Measurements from ENCODE around the gene ANKRD52.

ANKRD52 gene

DNA sequence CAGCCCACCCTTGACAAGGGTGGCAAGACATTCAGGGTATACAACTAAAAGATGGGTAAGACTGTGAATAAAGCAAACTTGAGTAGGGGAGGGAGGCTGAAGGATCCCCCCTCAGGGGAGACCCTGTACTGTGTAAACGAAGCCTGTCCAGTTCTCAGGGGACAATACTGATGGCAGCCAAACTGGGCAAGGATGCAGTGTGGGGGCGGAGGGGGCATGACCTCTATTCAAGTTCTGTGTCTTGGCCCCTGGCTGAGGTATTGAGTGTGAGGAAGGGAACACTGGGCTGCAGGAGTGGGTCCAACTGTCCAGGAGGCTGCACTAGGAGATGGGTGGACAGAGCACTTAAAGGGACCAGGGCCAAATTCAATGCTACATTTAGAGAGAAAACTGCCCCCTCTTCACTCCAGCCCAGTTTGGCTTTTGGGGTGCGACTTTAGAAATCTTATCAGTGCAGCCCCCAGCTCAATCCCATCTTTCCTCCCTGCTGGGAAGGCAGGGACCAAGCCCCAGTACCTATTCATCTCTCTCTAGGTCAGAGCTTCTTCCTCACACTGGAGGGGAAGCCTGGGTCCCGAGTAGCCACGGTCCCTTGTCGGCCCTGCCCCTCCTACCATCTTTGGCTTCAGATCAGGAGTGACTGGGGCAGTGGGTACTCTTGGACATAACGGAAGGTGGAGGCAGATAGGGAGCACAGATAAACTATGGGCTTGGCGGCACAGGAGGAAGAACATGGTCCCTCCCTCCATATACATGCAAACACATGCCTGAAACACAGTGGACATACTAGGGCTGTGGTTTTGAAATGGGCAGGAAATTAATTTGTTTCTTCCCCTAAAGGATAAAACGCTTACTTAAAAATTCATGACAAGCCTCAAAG is 16.5 kb downstream of the ANKRD52 start:
- DNase-seq (ENCODE audit: low spot score), result no peak

DNA sequence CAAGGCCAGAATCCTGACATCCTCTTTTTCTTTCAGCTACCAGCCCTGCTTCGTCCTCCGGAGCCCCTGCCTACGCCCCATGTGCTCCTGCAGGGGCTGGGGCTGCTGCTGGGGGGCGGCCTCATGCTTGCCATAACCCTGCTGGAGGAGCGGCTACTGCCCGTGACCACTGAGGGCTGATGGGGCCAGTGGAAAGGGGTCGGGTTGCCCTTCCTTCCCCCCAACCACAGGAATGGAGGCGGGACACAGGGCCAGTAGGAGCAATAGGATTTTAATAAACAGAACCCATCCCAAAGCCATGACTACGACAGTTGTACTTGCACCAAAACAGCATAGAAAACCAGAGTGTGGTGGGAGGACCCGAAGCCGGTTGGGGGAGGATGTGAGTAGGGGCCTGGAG is 20.6 kb downstream of the ANKRD52 start:
- no peak for DNase-seq (ENCODE audit: low spot score)

DNA sequence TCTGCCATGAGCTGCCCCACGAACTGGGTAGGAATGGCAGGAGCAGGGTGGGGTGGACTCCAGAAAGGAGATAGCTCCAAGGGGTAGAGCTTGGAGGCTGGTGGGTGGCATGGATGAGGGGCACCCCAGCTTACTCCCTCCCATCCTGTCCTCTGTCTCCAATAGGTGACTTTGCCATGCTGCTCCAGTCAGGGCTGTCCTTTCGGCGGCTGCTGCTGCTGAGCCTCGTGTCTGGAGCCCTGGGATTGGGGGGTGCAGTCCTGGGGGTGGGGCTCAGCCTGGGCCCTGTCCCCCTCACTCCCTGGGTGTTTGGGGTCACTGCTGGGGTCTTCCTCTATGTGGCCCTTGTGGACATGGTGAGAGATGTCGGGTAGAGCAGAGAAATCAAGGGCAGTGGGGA is 21.2 kb downstream of the ANKRD52 start:
- no peak for DNase-seq (ENCODE audit: low spot score)

DNA sequence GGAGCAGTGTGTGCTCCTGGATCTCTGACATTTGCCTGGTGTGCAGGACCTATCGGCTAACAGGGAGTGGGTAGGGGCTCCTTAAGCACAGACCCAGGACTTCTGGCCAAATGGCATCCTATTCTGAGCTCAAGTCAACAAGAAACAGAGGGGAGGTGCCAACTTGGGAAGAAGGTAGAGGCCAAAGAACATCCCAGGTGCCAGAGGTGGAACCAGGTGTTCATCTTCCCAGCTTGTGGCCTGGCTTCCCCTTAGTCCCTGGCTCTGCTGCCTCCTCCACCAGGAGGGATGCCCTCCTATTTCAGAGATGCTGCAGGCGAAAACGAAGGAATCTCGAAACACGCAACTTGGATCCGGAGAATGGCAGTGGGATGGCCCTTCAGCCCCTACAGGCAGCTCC is 22.1 kb downstream of the ANKRD52 start:
- DNase-seq (ENCODE audit: low spot score), result no peak

DNA sequence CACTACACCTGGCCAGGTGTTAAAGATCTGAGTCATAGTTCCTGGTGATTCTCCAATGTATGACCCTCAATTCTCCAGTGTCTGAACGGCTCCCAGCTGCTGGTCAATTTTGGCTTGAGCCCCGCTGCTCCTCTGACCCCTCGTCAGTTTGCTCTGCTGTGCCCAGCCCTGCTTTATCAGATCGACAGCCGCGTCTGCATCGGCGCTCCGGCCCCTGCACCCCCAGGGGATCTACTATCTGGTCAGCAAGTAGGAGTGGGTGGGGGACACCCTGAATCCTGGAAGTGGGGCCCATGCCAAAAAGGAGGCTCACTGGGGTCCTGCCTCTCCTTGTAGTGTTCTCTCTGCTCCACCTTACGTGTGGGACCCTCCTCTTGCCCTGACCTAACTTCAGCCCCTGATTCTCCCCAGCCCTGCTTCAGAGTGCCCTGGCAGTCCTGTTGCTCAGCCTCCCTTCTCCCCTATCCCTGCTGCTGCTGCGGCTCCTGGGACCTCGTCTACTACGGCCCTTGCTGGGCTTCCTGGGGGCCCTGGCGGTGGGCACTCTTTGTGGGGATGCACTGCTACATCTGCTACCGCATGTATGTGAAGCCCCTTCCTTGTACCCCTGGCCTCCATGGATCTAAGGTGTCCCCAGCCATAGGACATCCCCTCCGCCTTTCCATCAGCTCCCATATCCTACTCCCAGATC is 23.3 kb downstream of the ANKRD52 start:
- DNase-seq (ENCODE audit: low spot score), result no peak

DNA sequence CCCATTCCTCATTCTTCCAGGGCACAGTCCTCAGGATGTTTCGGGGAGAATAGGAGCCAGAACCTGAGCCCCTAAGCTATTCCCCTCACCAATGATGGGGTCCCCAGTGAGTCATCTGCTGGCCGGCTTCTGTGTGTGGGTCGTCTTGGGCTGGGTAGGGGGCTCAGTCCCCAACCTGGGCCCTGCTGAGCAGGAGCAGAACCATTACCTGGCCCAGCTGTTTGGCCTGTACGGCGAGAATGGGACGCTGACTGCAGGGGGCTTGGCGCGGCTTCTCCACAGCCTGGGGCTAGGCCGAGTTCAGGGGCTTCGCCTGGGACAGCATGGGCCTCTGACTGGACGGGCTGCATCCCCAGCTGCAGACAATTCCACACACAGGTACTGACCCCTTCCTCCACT is 27.0 kb downstream of the ANKRD52 start:
- DNase-seq (ENCODE audit: low spot score), result no peak

DNA sequence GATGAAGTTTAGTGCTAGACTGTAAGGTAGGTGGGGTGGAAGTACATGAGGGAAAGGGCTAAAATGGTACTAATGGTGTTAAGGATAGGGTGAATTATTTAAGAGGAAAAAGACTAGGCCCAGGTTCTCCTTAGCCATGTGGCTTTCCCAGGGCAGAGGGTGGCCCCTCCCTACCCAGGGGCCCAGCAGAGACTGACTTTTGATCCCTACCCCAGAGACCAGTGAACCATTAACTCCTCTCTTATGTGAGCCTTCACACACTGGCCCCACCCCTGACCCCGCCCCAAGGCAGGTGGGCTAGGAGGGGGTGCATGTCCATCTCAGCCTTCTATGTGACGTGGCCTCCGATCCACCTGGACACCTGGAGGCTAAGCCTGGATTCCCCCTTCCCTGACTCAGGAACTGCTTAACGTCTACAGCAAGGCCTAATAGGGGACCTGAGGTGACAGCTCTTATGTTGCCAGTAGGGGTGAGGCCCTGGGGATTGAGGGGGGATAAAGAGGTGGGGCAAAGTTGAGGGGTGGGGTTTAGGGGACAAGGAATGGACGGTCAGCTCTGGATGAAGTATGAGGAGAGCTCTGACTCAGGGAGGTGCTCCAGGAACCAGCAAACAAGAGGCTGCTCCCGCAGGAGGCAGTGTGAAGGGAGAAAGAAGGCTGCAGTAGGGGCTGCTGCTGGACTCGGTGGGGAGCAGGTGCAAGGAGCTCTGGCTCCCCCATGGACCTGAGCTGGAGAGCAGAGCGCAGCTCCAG is 27.6 kb downstream of the ANKRD52 start:
- DNase-seq (ENCODE audit: low spot score), result no peak

DNA sequence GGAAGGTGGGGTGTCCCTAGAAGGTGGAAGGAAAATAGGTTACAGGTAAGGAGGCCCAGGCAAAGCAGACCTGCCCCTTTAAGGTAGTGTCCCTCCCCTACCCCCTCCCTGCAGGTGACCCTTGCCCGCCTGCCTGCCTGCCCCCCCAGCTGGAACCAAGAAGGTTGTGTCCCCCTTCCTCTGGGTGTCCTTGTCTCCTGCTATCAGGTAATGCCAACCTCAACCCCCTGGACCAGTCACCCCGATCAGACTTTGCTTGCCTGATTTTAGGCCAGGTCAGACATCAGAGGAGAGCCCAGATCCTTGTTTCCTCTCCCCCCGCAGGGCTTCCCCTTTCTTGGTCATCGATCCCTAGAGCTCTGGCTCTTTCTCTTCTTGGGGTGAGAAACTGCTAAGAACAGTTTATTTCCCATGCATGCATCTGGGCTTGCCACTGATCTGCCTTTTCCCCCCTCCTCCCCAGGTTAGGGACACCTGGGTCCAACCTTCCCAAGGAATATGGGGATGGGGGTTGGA is 28.2 kb downstream of the ANKRD52 start, which contains the start of gene SLC39A5:
TSS of gene SLC39A5 (plus strand) at position 136 of the 516 bp plus-strand sequence. CDS start 1,224 bp downstream, outside the sequence.
- DNase-seq (ENCODE audit: low spot score), result no peak

DNA sequence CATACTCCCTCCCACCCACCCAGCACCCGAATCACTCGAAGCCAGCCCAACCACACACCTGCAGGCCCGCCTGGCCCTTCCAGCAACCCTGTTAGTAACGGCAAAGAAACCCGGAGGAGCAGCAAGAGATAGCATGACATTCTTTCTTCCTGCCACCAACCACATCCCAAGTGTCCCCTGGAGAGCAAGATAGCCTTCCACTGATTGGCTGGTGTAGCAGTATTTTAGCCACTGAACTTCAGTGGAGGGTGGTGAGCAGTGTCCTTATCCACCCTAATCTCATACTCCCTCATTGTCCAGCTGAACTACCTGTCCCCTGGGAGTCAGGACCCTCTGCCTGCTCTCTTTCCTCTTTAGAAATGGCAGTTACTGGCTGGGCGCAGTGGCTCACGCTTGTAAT is 29.1 kb downstream of the ANKRD52 start:
- no peak for DNase-seq (ENCODE audit: low spot score)

DNA sequence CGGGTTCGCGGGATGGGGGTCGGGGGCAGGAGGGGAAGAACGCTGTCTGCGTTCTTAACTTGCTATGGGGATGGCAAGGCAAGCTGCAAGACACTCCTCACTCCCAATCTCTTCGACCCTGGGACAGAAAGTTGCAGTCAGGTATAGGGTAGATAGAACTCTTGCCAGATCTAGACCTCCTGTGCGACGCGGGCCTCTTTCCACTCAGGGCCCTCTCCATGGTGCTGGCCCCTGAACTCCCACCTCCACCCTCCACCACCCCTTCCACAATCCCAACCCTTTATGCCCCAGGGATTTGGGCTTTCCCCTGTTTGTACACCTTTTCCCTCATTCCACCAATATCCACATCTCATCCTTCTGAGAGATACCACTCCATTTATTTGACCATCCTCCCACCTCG is 33.2 kb downstream of the ANKRD52 start:
- DNase-seq (ENCODE audit: low spot score), result no peak

DNA sequence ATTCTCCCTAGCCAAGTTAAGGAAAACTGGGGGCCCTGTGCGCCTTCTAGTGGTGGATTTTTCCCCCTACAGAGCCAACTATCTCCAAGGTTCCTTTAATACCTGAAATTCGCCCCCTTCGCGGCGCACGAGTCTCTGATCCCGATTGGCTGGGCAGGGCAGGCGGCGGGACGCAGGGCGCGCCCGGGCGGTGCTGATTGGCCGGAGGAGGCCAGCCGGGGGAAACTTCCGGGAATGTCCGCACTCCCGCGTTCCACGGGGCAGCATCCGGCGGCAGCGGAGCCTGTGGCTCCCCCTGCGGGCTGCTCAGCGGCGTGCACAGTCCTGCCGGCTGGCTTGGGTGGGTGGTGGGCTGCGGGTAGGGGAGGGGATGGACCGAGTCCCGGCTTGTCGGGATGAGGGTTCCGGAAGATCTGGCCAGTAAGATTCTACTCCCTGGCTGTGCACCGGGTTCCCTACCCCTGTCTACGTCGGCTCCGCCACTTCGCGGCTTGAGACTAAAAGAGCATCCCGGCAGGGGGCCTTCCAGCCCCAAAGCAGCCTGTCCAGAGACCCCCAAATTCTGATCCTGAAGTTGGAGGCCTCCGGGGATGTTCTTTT is 34.0 kb downstream of the ANKRD52 start, which contains the start of gene NABP2:
TSS of gene NABP2 (plus strand) at position 241 of the 600 bp plus-strand sequence. CDS start 515 bp downstream, outside the sequence.
- DNase-seq (ENCODE audit: low spot score), result peak; percentile 96

DNA sequence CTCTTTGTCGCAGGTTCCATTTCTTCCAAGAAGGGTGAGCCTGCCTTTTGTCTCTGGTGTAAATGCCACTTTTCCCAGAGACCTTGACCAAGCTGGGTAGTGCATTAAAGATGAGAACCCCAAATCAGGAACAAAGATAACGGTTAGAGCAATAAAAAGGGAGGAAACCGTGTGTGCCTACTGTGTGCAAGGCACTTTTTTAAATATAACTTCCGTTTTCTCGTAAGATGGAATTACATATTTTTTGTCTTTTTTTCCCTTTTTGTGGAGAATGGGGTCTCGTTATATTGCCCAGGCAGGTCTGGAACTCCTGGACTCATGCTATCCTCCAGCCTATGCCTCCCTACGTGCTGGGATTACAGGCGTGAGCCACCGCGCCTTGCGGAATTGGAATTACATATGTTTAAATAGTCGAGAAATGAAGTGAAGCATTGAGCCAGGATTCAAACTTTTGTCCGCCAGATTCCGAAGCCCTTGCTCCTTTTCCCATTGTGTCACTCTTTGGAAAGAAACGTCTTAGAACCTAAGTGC is 34.5 kb downstream of the ANKRD52 start:
- no peak for DNase-seq (ENCODE audit: low spot score)

DNA sequence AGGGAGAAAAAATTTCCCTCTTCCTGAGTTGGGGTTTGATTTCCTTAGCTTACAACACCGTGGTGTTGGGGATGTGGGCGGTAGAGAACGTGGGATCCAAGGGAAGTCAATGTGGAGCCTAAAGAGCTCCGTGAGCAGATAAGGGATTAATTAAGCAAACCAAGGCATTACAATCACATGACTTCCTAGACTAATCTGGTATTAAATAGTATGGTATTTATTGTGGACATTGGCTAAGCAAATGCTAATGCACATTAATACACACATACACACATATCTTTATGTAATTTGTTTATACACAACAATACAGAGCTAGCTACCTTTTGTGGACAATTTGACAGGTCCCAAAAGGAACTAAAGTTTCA is 35.7 kb downstream of the ANKRD52 start:
- DNase-seq (ENCODE audit: low spot score), result no peak

DNA sequence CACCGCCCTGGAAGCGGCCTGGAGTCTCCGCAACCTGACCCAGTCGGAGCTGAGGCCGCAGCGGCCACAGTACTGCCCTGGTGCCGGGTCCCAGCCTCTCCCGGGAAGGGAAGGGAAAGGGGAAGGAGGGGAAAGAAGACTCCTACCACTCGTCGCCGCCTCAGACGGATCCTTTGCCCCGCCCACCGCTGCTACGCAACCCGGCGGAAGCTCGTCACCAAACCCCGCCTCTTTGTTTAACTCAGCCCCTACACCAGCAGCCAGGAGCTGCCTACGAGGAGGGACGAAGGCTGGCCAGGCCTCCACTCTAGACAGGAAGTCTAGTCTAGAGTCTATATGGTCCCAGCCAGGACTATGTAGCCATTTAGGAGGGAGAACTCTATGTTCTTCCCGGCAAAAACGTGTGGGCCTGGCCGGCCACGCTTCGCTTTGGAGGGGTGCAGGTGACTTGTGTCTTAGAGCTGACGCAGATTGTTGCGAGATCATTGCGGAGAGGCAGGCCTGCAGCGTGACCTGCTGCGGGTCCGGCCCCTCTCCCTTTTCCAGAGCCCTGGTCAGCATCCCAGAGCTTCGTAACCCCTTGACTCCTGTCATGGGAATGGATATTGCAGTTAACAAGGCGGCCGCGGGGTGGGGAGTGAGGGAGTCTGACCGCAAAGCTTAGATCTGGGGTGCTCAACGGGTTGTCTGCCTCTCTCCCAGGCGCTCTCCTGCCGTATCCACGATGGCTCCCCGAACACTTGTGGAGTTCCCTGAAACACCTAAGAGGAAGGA is 36.2 kb downstream of the ANKRD52 start, which contains the start of gene RNF41:
TSS of gene RNF41 (minus strand) at position 166 of the 774 bp plus-strand sequence. CDS start 7,875 bp downstream, outside the sequence.
- peak; percentile 92 for DNase-seq (ENCODE audit: low spot score)

DNA sequence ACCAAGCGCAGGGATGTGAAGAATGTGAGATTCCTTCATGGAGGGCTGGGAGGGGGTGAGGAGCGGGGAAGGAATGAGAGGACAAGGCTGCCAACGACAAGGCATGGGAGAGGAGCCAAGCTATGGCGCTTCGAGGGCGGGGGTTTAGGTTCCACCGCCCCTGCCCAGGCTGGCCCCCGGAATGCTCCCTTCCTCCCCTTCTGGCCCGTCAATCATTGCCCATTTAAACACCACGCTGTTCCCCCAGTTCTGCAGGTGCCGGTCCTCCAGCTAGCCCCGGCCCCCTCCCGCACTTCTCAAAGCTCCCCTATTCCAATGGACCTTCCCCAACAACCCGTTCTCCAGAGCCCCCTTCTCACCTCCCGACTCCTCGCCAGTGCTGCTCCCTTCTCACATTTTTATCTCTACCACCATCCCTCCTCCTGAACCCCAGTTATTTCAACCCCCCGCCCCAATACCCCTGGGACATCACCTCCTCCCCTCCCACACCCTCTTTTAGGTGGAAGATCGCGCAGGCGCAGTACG is 36.9 kb downstream of the ANKRD52 start:
- DNase-seq (ENCODE audit: low spot score), result no peak

DNA sequence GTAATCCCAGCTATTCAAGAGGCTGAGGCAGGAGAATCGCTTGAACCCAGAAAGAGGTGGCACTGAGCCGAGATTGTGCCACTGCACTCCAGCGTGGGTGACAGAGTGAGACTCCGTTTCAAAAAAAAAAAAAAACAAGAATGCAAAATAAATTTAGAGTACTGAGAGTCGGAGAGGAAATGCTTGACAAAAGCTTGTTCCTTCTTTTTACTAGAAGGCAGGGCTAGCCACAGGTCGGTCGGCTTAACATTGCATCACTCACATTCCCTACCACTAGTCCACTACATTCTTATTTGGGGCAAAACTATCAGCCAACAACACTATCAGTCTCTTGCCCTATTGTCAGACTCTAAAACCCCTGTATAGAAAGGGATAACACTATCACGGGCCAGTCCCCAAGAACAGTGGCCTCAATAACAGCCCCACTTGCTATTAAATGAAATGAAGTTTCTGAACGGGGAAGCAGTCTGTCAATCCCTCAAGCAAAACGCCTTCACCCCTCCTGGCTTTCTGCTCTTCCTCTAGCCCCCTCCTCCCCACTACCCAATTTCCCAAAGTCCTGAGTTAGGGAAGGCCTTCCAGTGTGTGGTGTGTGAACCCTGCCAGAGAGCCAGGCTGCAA is 37.5 kb downstream of the ANKRD52 start:
- DNase-seq (ENCODE audit: low spot score), result peak; percentile 11

DNA sequence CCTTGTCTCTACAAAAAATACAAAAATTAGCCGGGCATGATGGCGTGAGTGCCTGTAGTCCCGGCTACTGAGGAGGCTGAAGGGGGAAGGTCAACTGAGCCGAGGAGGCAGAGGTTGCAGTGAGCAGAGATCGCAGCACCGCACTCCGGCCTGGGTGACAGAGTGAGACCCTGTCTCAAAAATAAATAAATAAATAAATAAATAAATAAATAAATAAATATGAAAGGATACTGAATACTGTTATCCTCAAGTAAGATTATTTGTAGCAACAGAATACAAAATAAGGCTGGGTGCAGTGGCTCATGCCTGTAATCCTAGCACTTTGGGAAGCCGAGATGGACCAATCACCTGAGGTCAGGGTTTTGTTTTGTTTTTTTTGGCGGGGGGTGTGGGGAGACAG is 38.3 kb downstream of the ANKRD52 start:
- DNase-seq (ENCODE audit: low spot score), result no peak

DNA sequence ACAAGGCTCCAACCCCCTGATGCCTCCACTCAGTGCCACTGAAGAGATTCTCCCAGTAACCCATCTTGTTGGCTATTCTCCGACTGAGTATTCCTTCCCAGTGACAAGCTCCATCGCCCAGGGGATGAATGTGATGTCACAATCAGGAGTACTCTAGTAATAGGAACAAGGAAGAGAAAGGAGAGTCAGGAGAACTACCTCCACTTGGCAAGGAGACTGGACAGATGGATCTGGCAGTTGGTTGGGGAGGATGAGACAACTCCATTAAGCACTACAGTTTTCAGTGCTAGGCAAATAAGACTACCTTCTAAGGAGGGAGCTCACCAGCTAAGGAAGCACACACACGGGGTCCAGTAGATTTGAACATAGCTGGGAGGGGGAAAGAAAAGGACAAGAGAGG is 41.7 kb downstream of the ANKRD52 start:
- DNase-seq (ENCODE audit: low spot score), result no peak

DNA sequence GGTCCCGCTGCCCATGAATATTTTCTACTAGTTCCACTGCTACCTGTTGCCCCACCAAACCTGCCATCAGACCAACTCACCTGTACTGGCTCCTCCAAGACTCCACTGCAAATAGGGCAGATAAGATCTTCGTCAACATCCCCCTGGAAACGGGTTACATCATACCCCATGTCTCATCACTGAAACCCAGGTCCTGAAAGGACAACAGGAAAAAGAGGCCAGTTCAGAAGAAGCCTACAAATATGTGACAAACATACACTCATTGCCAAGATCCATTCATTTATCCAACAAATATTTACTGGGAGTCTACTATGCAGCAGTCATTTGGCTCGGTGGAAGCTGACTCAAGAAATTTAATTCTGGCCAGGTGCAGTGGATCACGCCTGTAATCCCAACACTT is 44.3 kb downstream of the ANKRD52 start:
- no peak for DNase-seq (ENCODE audit: low spot score)

DNA sequence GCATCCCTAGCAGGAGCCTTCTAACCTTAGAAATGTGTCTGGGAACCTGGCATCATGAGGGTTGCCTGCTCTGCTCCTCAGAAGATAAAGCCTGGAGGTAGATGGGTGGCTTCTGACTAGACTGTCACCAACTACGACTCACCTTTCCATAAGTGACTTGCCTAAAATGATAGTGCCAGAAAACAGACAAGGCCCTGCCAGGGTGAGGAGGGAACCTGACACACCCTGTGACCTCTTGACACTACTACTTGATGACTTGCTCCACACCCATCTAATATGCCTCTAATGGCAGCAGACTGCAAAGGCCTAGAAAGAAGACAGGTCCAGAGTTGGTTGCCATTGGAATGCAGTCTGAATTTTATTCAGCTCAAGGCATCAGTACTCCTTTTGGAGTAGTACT is 45.8 kb downstream of the ANKRD52 start:
- DNase-seq (ENCODE audit: low spot score), result no peak
